SH-SY5Y (cell line): ENCODE data around the gene KIAA1191.

Experiments
- GATA2 ChIP-seq: IDR thresholded peaks from 2 replicates; pipeline ENCODE4 v1.6.1; 2011; ENCODE audit warnings: mild to moderate bottlenecking, low read depth, low read length
- GATA3 ChIP-seq: IDR thresholded peaks from 2 replicates; pipeline ENCODE4 v1.6.1; 2011; ENCODE audit warnings: low read depth, mild to moderate bottlenecking, low read length, moderate library complexity

DNA sequence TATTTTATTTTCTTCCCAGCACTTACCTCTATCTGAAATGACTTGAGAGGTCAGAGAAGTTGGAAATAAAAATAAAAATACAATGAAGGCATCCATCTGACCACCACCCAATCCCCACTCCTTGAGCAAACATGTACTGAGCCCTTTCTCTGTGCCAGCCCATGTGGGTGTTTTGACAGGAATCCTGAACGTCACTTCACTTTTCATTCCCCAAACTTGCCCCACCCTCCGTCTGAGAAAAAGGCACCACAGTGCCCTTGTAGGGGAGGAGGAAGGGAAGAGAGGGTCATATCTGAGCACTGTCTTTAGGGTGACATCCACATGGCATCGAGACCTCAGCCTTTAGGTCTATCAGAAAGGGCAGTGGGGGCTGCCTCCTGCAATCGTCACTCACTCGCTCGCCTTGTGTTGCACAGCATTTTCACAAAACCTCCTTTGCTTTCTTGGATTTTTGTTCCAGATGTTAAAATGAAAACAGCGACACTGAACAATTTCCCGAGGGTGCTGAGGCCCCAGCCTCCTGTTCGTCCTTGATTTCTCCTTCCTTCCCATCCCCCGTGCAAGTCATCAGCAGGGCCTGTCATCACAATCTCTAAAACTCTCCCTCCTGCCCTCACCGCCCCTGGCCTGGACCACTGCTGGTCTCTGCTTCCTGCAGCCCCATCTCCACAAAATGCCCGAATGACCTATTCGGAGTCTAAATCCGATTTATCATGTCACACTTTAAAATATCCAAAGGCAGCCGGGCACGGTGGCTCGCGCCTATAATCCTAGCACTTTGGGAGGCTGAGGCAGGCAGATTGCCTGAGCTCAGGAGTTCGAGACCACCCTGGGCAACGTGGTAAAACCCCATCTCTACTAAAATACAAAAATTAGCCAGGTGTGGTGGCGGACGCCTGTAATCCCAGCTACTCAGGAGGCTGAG is 40.0 kb upstream of the KIAA1191 start:
- no peak for TF ChIP-seq GATA2
- TF ChIP-seq GATA3: no peak
